ENCODE measurements around the gene ZCCHC2. TPM values are rescaled to one million over a fixed set of nuclear protein-coding genes. Genes with fewer than 3 reads are reported as not detected.

Gene ZCCHC2
- total RNA-seq, 1 experiment from 2014 or later: 12.4 TPM

DNA sequence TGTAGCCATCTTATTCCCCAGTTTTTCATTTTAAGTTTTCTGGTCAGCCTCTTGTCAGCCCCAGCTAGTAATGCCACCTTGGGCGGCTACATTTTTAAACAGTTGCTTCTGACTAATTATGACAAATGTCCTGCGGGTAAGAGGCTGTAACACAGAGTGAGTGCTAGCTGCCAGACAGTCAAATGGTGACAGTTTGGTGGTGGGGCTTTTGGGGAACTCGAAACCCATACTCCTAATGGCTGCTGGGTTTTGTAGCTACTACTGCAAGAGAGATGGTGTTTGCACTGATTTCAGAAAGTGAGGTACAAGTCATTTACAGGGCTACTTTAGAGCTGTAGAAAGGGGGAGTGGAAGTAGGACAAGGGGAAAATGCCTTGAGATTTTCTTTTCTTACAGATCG, 48.2 kb downstream of the ZCCHC2 start:
- no peak overlapping the region for H3K4me2 ChIP-seq (ENCODE audit: insufficient read depth, insufficient read length, low read length)
- H4K20me1 ChIP-seq (ENCODE audit: control insufficient read depth, insufficient read depth, insufficient read length): no peaks in the 10 kb centered on the region
- H3K4me1 ChIP-seq (ENCODE audit: insufficient read depth, low read length): no peaks in the 10 kb centered on the region
- no peak for DNase-seq
- H4K91ac ChIP-seq (ENCODE audit: insufficient read length, low read depth, low read length): no peak overlapping the region
- no peak for TF ChIP-seq CTCF (conservative IDR thresholded peaks at IDR 0.05)
- no peak overlapping the region for H3K4me3 Mint-ChIP-seq
- H3K9me3 ChIP-seq (ENCODE audit: control insufficient read depth, low read depth, low read length): no peaks in the 10 kb centered on the region
- H3K18ac ChIP-seq (ENCODE audit: insufficient read length, low read depth, low read length): no peak overlapping the region
- no CpG with 5 or more reads among the region's 4 CpGs for WGBS (ENCODE audit: extremely low coverage, insufficient read length, low lambda C conversion rate)
- H3K79me2 ChIP-seq (ENCODE audit: insufficient read depth, low read length): no peaks in the 10 kb centered on the region
- H3K27me3 Mint-ChIP-seq (ENCODE audit: low read depth): no peaks in the 10 kb centered on the region
- no peak overlapping the region for H3T11ph ChIP-seq (ENCODE audit: low read length)
- H3K9me3 Mint-ChIP-seq: peaks cover 0 to 5% of the 10 kb centered on the region in 2 experiments; a peak in 1 of 5 replicates
- H2BK120ac ChIP-seq (ENCODE audit: low read depth, low read length, poor library complexity, severe bottlenecking): no peak overlapping the region
- no peak overlapping the region for H3K27ac Mint-ChIP-seq
- H3K9ac ChIP-seq (ENCODE audit: extremely low read depth, insufficient read length, low read length): no peak overlapping the region
- H4K8ac ChIP-seq (replicated peaks; ENCODE audit: insufficient read length, low read depth, low read length): no peak overlapping the region
- H3K36me3 Mint-ChIP-seq (ENCODE audit: insufficient read depth in 1 of 3, low read depth in 3 of 3): peaks cover 18 to 61% (median 48%) of the 10 kb centered on the region in 3 experiments; a peak in 6 of 7 replicates
- no peak overlapping the region for H3K56ac ChIP-seq (ENCODE audit: insufficient read length, low read depth, low read length)
- H4K5ac ChIP-seq (ENCODE audit: insufficient read length, low read depth, low read length): no peak overlapping the region
- no peak overlapping the region for H3K27ac ChIP-seq (ENCODE audit: insufficient read length, low read depth, low read length)
- no peaks in the 10 kb centered on the region for H3K79me1 ChIP-seq (ENCODE audit: insufficient read depth, low read depth, low read length, poor library complexity, severe bottlenecking)
- peaks cover 0 to 3% of the 10 kb centered on the region in 2 experiments; a peak in 1 of 4 replicates for H3K4me1 Mint-ChIP-seq
- H2BK5ac ChIP-seq (ENCODE audit: insufficient read length, low read length): no peak overlapping the region
- H2AFZ ChIP-seq (ENCODE audit: low read length): no peak overlapping the region
- no peak overlapping the region for H2BK12ac ChIP-seq (ENCODE audit: insufficient read length, low read depth, low read length)
- no peak overlapping the region for H2AK5ac ChIP-seq (ENCODE audit: insufficient read length, low read length)
- no peaks in the 10 kb centered on the region for H3K23me2 ChIP-seq (ENCODE audit: insufficient read length, low read depth, low read length, poor library complexity, severe bottlenecking)
- H2BK15ac ChIP-seq (ENCODE audit: low read depth, low read length): 0 out of 2 replicates have a peak overlapping the region, but pooled peaks have one; percentile 55
- no peaks in the 10 kb centered on the region for H3K27me3 ChIP-seq (ENCODE audit: insufficient read depth, low read length)
- no peak overlapping the region for H3K4ac ChIP-seq (ENCODE audit: low read depth, low read length)
- no peak overlapping the region for H2BK20ac ChIP-seq (ENCODE audit: low read depth, low read length, poor library complexity, severe bottlenecking)
- no peak overlapping the region for H3K14ac ChIP-seq (ENCODE audit: insufficient read depth, low read length)
- no peak overlapping the region for H3K23ac ChIP-seq (ENCODE audit: insufficient read length, low read depth, low read length)

Measured in H9 (cell line).